ENCODE measurements around the gene KCNQ1.

KCNQ1 gene

DNA sequence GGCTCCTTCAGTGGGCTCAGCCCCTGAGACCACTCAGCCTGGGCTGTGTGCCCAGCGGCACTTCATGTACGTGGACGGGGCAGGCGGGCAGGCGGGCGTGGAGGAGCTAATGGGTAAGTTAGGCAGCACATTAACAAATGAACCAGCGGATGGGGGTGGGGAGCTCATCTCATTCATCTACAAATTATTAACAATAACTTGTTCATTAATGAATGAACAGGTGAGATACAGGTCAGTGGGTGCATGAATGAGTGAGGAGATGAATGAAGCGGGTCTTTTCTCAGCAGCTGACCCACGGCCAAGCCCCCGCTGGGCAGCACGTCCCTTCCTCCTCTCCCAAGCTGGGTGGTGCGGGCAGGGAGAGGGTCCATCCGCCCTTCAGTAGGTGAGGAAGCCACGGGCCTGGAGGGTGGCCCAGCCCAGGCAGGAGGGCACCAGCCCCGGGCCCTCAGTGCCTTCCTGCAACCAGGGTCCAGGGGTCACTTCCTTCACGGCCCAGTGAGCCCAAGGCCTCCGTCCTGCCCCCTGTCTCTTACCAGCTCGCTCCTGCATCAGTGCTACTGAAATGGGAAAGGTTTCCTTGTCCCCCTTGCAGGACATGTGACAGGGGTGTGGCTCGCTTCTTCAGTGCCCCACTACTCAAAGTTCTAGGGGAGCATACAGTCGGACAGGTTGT, 315.5 kb downstream of the KCNQ1 start:
- DNase-seq = no peak

DNA sequence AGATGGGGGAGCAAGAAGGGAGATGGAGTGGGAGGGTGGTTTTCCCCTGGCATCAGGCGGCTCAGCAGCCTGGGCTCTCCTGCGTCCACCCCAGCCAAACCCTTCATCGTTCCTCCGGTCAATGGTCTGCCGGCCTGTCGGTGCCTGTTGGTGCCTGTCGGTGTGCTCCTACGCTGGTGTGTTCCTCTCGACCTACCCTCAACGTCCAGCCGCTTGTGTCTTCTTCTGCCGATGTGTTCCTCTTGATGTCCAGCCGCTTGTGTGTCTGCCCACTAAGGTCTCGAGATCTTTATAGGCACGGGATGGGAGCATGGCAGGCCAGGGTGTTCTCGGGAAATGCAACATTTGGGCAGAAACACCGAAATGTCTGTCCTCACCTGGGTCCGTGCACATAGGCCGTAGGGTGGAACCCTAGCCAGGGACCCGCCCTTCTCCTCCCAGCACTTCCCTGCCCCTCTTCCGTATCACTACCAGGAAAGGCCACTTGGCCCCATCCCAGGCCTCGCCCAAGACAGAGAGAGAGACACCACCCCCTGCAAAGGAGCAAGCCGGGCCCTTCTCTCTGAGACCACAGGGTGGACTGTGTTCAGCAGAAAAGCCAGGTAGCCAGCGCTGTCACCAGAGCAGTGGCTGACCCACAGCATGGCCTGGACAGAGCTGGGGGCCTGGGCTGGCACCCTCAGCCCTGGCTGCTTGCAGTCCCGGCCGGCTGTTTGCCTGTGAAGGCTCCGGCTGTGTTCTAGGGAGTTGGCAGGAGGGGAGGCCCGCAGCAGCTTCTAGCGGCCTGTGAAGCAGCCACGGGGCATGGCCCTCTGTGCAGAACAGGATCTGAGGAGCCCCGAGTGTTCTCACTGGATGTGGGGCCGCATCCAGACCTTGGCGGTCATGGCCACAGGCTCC, 316.6 kb downstream of the KCNQ1 start:
- DNase-seq = peak; percentile 66

DNA sequence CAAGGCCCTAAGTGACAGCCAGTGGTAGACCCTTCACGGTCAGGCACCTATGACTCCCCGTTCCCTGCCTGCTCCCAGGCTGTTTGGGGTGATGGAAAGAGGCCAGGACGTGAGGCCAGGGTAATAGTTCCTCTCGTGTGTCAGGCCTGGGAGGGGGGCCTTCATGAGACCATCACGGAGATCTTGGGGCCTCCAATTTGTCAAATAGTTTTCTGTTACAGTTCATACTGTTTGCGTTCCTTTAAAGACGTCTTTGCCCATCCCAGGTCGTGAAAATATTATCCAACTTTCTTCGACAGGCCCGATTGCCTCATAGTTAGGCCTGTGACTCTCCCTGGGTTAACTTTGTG, 317.2 kb downstream of the KCNQ1 start:
- DNase-seq = no peak

DNA sequence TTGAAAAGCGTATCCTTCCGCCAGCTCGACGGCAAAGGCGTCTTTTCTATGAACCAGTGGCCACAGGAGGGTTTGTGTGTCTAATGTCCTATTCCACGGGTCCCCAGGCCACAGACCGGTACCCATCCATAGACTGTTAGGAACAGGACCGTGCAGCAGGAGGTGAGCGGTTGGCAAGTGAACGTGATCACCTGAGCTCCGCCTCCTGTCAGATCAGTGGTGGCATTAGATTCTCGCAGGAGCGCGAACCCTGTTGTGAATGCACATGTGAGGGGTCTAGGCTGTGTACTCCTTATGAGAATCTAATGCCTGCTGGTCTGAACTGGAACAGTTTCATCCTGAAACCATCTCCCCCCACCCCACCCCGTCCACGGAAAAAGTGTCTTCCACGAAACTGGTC, 317.6 kb downstream of the KCNQ1 start:
- DNase-seq = no peak

DNA sequence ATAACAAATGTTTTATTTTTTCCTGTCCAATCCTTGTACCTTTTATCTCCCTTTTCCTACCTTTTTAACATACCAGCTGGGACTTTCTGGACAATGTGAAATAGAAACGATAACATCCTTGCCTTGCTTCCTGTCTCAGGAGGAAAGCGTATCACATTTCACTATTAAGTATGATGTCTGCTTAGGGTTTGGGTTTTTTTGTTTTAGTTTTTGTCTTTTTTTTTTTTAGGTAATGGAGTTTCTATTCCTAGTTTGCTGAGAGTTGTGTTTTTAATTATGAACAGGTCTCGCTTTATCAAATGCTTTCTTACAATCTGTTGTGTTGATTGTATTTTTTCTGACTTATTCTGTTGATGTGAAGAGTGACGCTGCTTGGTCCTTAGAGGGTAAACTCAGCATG, 319.2 kb downstream of the KCNQ1 start:
- DNase-seq = no peak

DNA sequence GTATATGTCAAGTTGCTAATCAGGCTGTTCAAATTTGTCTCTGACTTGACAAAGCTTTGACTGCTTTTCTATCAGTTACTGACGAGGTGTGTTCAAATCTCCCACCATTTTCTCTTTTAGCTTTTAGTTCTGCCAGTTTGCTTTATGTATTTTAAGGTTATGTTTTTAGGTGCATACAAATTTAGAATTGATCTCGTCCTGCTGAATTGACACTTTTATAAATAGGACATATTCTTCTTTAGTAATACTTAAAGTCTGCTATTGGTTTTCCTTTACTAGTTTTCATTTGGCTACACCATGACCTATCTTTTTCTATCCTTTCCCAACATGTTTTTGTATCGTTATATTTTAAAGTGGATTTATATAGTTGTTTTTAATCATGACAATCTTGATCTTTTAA, 320.7 kb downstream of the KCNQ1 start:
- DNase-seq = no peak

DNA sequence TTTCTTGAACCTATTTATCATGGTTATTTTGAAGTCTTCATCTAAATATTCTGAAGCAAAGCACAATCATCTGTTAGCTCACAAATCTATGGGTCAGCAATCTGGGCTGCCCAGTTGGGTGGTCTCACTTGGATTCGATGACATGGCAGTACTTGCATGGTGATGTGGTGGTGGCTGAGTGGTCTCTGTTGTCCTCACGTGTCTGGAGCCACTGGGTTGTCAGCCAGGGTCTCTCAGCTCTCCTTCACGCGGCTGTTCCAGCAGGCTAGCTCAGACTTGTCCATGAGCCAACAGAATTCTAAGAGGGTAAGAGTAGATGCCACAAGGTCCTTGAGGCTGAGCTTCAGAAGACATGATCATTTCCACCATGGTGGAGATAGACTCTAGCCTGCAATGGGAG, 321.4 kb downstream of the KCNQ1 start:
- DNase-seq = no peak

DNA sequence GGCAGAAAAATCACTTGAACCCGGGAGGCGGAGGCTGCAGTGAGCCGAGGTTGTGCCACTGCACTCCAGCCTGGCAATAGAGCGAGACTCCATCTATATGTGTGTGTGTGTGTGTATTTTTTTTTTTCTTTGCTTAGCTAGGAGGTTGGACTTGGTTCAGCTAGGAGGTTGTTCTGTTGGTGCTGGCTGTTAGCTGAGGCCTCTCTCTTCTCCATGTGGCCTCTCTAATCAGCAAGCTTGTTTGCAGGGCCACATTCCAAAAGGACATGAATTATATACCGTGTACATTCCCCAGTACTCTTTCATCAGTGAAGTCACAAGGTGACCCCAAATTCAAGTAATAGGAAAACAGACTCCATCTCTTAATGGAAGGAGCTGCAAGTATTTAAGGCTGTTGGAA, 322.3 kb downstream of the KCNQ1 start:
- DNase-seq = no peak

DNA sequence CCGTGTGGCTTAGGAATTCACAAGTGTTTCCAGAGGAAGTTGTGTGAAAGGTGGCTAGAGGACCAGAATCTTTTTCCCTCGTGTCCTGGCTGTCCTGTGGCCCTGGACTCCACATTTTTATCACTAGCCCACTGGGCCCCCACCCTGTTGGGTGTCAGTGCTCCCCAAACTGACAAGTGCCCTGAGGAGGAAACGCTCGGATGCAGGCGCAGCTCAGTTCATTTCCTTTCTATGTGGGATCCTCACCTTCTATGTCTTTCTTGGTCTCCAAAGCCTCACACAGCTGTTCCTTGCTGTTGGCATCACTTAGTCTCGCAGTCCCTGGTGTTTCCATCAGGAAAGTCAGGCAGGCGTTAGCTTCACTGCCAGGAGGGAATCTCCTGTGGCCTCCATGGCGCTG, 323.0 kb downstream of the KCNQ1 start:
- DNase-seq = no peak

DNA sequence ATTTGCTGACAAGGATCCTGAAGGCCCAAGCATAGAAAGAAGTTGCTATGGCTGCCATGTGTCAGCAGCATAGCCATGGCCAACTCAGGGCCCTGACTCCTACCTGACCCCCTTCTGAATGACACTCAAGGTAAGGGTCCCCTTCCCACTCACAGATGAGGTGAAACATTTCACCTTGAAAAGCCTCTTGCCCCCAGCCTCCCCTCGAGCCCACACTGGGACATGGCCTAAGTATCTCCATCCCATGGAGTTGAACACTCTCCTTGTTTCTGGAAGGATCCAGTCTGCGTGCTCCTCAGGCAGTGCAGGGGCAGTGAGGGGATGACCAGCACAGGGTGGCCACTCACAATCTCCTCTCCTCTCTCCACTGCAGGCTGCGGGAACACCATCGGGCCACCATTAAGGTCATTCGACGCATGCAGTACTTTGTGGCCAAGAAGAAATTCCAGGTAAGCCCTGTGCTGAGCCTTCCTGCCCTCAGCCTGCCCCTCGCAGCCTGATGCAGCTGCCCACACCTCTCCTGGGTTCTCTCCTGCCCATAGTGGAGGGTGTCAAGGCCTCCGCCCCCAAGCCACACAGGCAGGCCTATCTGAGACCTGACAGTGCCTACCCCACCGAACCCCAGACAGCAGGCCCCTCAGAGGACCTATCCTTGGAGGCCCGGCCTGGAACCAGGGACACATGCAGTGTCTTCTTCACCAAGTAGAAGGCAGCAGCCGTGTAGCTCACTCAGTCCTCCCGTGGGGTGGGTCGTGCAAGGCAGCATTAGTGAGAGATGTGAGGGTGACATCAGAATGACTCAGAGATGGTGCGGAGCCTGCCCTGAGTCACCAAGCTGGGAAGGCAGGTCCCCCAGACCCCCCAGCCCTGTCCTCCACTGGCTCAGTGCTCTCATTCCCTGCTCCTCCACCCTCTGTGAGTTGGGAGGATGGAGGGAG, 323.9 kb downstream of the KCNQ1 start:
- no peak for DNase-seq

DNA sequence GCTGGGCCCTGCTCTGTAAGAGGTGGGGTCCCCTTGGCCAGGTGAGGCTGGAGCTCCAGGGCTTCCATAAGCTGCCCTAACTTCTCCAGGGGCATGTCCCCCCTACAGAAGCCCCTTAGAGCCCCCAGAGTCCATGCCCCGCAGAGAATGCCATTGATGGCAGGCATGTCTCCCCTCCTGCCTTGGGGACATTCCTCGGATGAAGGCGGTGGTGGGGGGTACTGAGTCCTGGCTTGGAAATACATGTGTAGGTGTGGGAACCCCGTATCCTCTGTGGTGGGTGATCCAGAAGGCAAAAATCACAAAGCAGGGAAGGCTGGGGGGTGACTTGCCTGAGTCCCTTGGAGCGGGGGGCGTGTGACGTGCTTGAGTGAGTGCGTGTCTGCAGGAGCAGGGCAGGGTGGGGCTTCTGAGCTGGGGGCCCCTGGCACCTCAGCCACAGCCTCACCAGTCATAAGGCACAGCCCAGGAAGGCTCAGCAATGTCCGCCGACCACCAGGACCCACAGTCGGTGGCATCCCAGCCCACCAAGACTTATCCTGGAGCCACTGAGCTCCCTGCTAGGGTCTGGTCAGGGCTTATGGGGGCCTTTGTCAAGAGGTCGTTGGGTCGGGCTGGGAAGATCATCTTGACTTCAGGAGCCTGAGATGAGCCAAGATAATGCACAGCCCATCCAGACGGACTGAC, 324.7 kb downstream of the KCNQ1 start:
- no peak for DNase-seq

DNA sequence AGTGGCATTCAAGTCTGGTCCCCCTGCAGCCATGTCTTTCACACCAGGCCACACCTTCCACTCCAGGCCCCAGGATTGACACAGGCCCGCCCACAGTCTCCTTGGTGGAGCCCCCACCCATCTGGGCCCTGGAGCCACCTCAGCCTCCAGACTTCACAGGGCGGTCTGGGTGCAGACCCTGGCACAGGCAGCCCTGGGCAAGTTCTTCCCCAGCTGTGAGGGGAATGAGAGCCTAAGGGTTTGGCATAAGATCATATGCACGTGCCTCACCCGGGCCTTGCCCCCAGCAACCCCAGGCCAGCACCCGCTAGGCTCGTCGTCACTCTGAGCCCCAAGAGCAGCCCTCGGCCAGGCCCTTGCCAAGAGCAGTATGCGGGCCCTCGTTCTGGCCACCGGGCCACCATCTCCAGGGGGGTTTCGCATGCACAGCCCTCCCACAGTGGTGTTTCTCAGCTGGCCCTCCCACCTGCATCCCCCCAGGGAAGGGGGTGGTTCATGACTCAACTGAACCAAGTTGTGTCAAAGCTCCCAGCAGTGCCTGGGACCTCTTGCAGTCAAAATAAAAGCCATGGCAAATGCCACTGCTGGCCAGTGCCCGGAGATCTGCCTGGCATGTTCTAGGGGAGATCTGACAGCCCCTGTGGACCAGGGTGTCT, 325.4 kb downstream of the KCNQ1 start:
- DNase-seq = no peak

DNA sequence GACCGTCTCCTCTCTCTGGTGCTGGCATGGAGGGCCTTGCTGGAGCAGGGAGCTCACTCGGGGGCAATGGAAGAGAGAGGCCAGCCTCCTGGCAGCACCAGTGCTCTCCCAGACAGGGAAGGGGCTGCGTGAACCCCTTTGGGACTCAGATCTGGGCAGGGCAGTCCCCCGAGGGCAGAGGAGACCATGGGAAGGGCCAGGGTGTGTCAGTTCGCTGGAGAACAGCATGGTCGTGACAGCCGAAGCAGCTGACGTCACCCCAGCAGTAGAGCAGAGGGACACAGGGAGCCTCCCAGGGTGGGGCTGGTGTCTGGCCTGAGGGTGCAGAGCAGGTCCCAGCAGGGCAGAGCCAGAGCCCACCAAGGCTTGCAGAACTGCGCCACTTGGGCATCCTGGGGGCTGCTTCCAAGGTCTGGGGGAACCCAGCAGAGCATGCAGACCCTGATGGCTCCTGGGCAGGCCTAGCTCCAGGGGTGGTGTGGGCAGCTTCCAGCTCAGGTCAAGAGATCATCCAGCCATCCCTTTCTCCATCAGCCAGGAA, 326.0 kb downstream of the KCNQ1 start:
- DNase-seq = no peak

DNA sequence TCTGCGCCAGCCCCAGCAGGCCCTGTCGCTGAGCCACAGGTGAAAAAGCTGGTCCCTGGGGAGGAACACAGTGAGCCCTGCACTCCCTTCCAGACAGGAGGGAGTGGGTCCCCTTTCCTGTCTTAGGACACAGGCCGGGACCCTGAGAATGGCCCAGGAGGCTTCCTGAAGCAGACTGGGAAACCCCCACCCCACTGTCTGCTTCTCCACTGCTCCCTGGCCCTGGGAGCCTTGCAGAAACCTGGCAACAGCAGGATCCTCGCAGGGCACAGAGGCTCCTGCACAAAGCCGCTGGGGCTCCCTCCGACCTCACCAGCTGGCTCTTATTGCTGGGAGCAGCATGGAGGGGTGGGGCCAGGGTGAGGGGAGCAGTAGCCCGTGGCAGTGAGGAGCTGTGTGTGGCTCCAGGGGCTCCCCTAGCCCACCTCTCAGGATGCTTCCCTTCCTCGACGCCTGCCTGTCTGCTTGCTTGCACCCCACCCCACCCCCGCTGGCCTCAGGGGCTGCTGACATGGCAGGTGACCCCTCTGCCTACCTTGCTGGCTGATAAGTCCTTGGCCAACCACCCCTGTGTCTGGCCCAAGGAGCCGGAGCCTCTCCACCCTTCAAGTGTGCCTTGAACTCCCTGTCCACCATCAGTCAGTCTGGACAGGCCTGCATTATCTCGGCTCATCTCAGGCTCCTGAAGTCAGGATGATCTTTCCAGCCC, 327.1 kb downstream of the KCNQ1 start:
- DNase-seq = no peak

DNA sequence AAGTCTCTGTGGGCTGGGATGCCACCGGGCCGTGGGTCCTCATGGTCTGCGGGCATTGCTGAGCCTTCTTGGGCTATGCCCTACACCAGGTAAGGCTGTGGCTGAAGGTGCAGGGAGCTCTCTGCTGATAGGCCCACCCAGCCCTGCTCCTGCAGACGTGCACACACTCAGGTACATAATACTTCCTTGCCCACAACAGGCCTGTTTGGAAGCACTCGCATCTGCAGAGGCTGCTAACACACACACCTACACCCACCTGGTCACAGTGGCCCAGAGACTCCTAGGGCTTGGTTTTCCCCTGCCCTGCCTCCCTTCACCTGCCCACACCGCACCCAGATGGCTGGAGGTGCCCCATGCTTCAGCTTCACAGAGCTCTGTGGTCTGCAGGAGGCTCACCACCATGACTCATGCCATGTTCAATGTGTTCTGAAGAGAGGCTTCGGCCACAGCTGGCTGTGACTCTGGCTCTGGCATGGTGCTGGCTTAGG, 327.8 kb downstream of the KCNQ1 start:
- DNase-seq = peak; percentile 26

DNA sequence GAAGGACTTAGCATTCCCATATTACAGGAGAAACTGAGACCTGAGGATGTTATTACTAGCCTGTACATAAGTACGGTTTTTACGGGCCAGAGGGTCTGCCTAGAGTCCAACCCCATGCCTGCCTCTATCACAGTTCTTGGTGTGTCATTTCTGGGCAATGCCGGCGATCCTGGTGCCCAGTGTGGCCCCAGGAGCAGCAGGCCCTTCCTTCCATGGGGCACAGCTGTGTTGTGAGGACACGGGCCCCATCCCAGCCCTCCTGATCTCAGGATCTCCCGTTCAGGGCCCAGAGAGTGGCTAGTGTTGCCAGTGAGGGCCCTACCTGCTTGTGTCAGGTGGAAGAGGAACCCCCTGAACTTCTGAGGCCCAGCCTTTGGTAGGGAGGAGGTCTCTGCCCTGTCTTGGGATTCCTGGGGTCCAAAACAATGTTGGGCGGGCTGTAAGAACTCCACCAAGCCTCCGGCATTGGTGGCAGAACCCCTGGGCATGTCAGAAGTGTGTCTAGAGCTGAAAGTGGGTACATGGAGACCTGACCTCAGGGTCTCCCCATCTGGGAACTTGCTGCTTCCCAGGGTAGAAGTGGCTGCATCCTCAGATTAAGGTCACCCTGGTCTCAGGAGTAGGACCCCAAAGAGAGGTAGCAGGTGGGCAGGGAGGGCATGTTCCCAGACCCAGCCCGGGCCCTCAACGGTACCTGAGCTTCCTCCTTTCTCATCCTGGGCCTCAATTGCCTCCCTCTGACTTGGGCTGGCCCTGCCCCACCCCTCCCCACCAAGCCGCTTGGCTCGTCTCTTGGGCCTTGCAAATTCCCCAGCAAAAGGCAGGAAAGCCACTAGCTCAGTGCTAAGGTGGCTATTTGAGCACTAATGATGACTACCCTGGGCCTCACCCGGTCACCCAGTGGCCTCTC, 329.6 kb downstream of the KCNQ1 start:
- DNase-seq = no peak

DNA sequence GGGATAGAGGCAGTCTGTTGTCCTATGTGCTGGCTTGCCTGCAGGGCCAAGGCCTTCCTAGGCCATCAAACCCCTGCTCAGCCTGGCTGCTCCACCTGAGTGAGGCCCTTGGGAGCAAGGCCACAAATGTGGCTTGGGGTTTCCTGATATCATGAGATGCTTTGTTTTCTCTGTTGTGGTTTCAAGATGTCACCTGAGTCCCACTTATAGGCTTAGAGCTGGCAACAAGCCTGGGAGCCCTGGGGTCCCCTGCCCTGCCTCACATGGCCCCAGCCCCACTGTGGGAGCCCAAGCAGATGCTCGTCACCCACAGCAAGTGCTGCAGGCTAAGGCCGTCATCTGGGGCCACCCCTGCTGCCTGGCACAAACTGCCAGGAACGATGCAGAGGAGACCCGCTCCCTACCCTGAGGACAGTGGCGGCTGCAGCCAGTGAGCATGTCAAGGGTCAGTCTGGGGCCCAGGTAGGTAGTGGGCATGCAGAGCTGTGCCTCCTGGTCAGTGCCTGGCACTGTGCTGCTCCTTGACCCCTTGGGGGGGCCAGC, 330.3 kb downstream of the KCNQ1 start:
- DNase-seq = no peak

DNA sequence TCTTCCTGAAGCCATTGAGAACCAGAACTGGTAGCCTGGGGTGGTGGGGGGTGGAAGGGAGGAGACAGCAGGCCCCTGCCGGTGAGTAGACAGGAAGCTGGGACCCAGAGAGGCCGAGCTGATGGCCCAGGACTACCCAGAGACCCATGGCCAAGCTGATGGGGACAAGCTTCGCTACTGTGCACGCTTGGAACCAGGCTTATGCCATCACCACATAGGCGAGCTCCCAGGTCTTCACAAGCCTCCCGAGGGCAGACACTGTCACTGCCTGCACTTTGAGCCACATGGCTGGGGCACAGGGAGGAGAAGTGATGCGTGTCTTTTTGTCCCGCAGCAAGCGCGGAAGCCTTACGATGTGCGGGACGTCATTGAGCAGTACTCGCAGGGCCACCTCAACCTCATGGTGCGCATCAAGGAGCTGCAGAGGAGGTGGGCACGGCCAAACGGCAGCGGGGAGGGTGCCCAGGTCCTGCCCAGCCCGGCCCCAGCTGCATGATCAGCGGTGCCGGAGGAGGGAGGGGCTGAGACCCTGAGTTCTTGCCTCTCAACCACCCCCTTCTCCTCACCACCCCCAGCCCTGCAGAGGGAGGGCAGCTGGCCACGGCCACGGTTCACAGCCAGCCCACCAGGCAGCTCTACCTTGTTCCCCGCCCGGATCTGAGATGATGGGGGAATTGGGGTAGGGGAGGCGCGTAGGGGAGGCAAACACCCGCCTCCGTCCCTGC, 331.0 kb downstream of the KCNQ1 start:
- no peak for DNase-seq

All from hematopoietic multipotent progenitor cell treated with erythropoietin and hydrocortisone succinate and interleukin-3 and kit ligand, for 8 days (in vitro differentiated cells).